Heart right ventricle (tissue), 16 donors: ENCODE measurements around the gene BTBD16. TPM values are rescaled to one million over a fixed set of nuclear protein-coding genes. Genes with fewer than 3 reads are reported as not detected.

Source experiments
- ATAC-seq, 8 donors: fragments of 200-7000 bp; cut with Tn5 transposase; one replicate each; pipeline ENCODE4 v1.9.1; 2020; ENCODE audit warnings: mild to moderate bottlenecking in 8 of 8, moderate library complexity in 8 of 8, moderate number of reproducible peaks in 1 of 8
- DNase-seq, 2 donors: peaks; one replicate each; pipeline ENCODE4 v3.0.0-alpha.2; 2020
- H3K27ac ChIP-seq, 10 donors: fragments of 200-600 bp; sonication (generic) in 2 of 10; one replicate each; pipeline versions ENCODE4 v1.5.0 to v1.8.0; 2020 to 2022; ENCODE audit warnings: mild to moderate bottlenecking in 3 of 10
- H3K27me3 ChIP-seq, 7 donors: fragments of 200-600 bp; one replicate each; pipeline ENCODE4 v1.8.0; 2021 to 2022; ENCODE audit warnings: mild to moderate bottlenecking in 2 of 7
- H3K36me3 ChIP-seq, 9 donors: fragments of 200-600 bp; sonication (generic) in 1 of 9; one replicate each; pipeline versions ENCODE4 v1.5.0 to v1.8.0; 2020 to 2022; ENCODE audit warnings: mild to moderate bottlenecking in 2 of 9
- H3K4me1 ChIP-seq, 9 donors: fragments of 200-600 bp; sonication (generic) in 1 of 9; one replicate each; pipeline versions ENCODE4 v1.5.0 to v1.8.0; 2020 to 2022; ENCODE audit warnings: mild to moderate bottlenecking in 4 of 9
- H3K4me3 ChIP-seq, 10 donors: fragments of 200-600 bp; sonication (generic) in 2 of 10; one replicate each; pipeline versions ENCODE4 v1.5.0 to v1.8.0; 2020 to 2022; ENCODE audit warnings: mild to moderate bottlenecking in 7 of 10, moderate library complexity in 2 of 10
- H3K9me3 ChIP-seq, 11 donors: fragments of 200-600 bp in 10 of 11; sonication (generic) in 2 of 11; one replicate each; pipeline versions ENCODE4 v1.5.0 to v1.8.0; 2013 to 2022; ENCODE audit warnings: mild to moderate bottlenecking in 2 of 11, control low read depth in 1 of 11, moderate library complexity in 1 of 11
- CTCF ChIP-seq, 9 donors: fragments of 200-600 bp; sonication (generic) in 2 of 9; IDR thresholded peaks; one replicate each; pipeline versions ENCODE4 v1.5.0 to v1.8.0; 2021 to 2022; ENCODE audit warnings: antibody characterized with exemption in 9 of 9, mild to moderate bottlenecking in 5 of 9, moderate library complexity in 1 of 9
- WGBS, 2 donors: extraction: QIAGEN DNeasy Blood & Tissue Kit; methylation state at CpG; one replicate each; pipeline ENCODE4 v1.1.7; 2013; ENCODE audit warnings: inconsistent platforms in 1 of 2; 5-methylcytosine and 5-hydroxymethylcytosine counted together
- intact Hi-C, 10 donors: fragments of 100-400 bp; cut with DNase I; formaldehyde crosslinking; loops; one replicate each; pipeline versions ENCODE4 v1.11.1 to v1.14.2; 2022
- polyA plus RNA-seq, 2 donors: library from polyadenylated mRNA; stranded (reverse); fragments of 200-250 nt; gene quantifications; one replicate each; pipeline ENCODE4 v1.2.3, GENCODE V29; 2013
- total RNA-seq, 10 donors: library from RNA; stranded (reverse); fragmentation: NEBNext Ultra II Directional in 3 of 10; extraction: Animal tissue kit (Norgen Biotek cat#: 25700) in 3 of 10; gene quantifications; one replicate each; pipeline versions ENCODE4 v1.2.1 to v1.2.4, GENCODE V29; 2021 to 2023
- donor health status: Arrhythmogenic right ventricular cardiomyopathy.
- donor health status: ischemic (EF 13 %, LVEDD 7.1; RV severe dilation, severe dysfunction).
- donor health status: healthy with polysubstance abuse.
- donor health status: DM: no; HTN: yes; CAD: no.
- donor health status: DM: no; HTN: no; CAD: no.
- donor health status: ischemic (EF 25% LVEDD 6.9; RV normal size, moderate dysfunction).
- donor health status: ischemic (EF 25% LVEDD 5.7; RV mildly dilated, moderate dysfunction).
- donor health status: healthy.
- donor health status: DM: yes; HTN: yes; CAD: no.
- donor health status: Ischemic cardiomyopathy.
- donor health status: ischemic (EF 35%, LVEDD 5.7; RV mildly dilated, moderate dysfunction).
- donor health status: nonischemic (EF 11% LVEDD 7.7; RV severe dilation, severe dysfunction).
- donor health status: DM: yes; HTN: yes; CAD: no.
- donor health status: PGD.
- donor health status: ischemic (EF 29% LVEDD 5.4; RV normal size, mild dysfunction).
- donor health status: nonischemic (EF 23%, LVEDD 6.1; RV moderate dilation, normal function).

Gene BTBD16
- total and polyA plus RNA-seq, 12 donors, result 0.29 to 0.76 TPM; not detected in 10

- H3K4me1 ChIP-seq, result peaks cover 0 to 43% (median 4%) of the 10 kb centered on the region in 9 donors
- WGBS, 2 donors, result 76 to 78% methylated on average over 10 of the region's 10 CpGs
Measured at GRCh38 chr10:122249991-122250750, 20.9 kb upstream of the BTBD16 start.

GRCh38 chr10:122251459-122252255, 19.4 kb upstream of the BTBD16 start:
- H3K4me1 ChIP-seq, result peaks cover 0 to 41% (median 4%) of the 10 kb centered on the region in 9 donors
- TF ChIP-seq CTCF (IDR thresholded peaks at IDR 0.05), result no peak
- 92 to 94% methylated on average over 11 of the region's 11 CpGs for WGBS, 2 donors
- H3K4me3 ChIP-seq, result no peak overlapping the region
- no peak for DNase-seq
- H3K27ac ChIP-seq, result no peak overlapping the region
- H3K27me3 ChIP-seq, result no peaks in the 10 kb centered on the region
- ATAC-seq, result no peak
- intact Hi-C loops, result no loop called here
- H3K36me3 ChIP-seq, result peaks cover 0 to 92% (median 14%) of the 10 kb centered on the region in 9 donors
- no peaks in the 10 kb centered on the region for H3K9me3 ChIP-seq

More at GRCh38 chr10:122249991-122250750, 20.9 kb upstream of the BTBD16 start:
- peak overlapping the region in 4 of 10 donors; percentile 5 to 43 (median 36) for H3K27ac ChIP-seq
- no peak for TF ChIP-seq CTCF (IDR thresholded peaks at IDR 0.05)
- intact Hi-C loops, result no loop called here
- peak in 6 of 8 donors; percentile 41 to 77 (median 54) for ATAC-seq
- DNase-seq, result peak; percentile 40 to 55
- H3K9me3 ChIP-seq, result no peaks in the 10 kb centered on the region
- no peak overlapping the region for H3K4me3 ChIP-seq
- no peaks in the 10 kb centered on the region for H3K27me3 ChIP-seq
- H3K36me3 ChIP-seq, result peaks cover 0 to 92% (median 9%) of the 10 kb centered on the region in 9 donors

- WGBS, 2 donors, result 28 to 45% methylated on average over 3 of the region's 3 CpGs
- no peaks in the 10 kb centered on the region for H3K9me3 ChIP-seq
- no peak for DNase-seq
- no peaks in the 10 kb centered on the region for H3K27me3 ChIP-seq
- H3K27ac ChIP-seq, result no peak overlapping the region
- intact Hi-C loops, result no loop called here
- H3K4me1 ChIP-seq, result peaks cover 0 to 33% (median 4%) of the 10 kb centered on the region in 9 donors
- H3K36me3 ChIP-seq, result peaks cover 0 to 97% (median 14%) of the 10 kb centered on the region in 9 donors
- no peak overlapping the region for H3K4me3 ChIP-seq
- peak in 4 of 8 donors; percentile 8 to 74 (median 36) for ATAC-seq
- TF ChIP-seq CTCF (IDR thresholded peaks at IDR 0.05), result no peak
Measured at GRCh38 chr10:122252805-122253204, 18.3 kb upstream of the BTBD16 start.

GRCh38 chr10:122253605-122254004, 17.5 kb upstream of the BTBD16 start:
- Histone ChIP-seq H3K27me3 (no peaks in the 10 kb centered on the region), H3K4me3 (no peak overlapping the region), H3K9me3 (no peaks in the 10 kb centered on the region), H3K36me3 (peaks cover 0 to 96% (median 14%) of the 10 kb centered on the region in 9 donors), H3K4me1 (peaks cover 0 to 28% (median 4%) of the 10 kb centered on the region in 9 donors), H3K27ac (no peak overlapping the region)
- WGBS, 2 donors, result 87 to 96% methylated on average over 2 of the region's 2 CpGs
- no peak for DNase-seq
- no peak for ATAC-seq
- TF ChIP-seq CTCF (IDR thresholded peaks at IDR 0.05), result no peak
- intact Hi-C loops, result no loop called here
